ENCODE measurements around the gene SPAG16. TPM values are rescaled to one million over a fixed set of nuclear protein-coding genes. Genes with fewer than 3 reads are reported as not detected.
A peak's percentile ranks its signal among the peaks of the same experiment; 100 is the strongest.

The SPAG16 gene
- polyA plus RNA-seq, 1 donor, result 53.7 TPM

GRCh38 chr2:213847316-213847715 lies 563.1 kb downstream of the SPAG16 start:
- Histone ChIP-seq H3K4me3 (ENCODE audit: low read length) (no peak overlapping the region), H3K27ac (ENCODE audit: low read length) (no peak overlapping the region), H3K27me3 (ENCODE audit: control insufficient read depth, insufficient read depth, low read length) (no peaks in the 10 kb centered on the region), H3K9me3 (ENCODE audit: control insufficient read depth, low read depth, low read length) (no peaks in the 10 kb centered on the region), H3K36me3 (ENCODE audit: control insufficient read depth, insufficient read depth, low read length) (no peaks in the 10 kb centered on the region), H3K4me1 (ENCODE audit: control insufficient read depth, insufficient read depth, low read length) (no peaks in the 10 kb centered on the region)
- WGBS (ENCODE audit: insufficient coverage, low lambda C conversion rate), result 100% methylated on average over 1 of the region's 3 CpGs
- no peak for DNase-seq

- H3K9me3 ChIP-seq (ENCODE audit: control insufficient read depth, low read depth, low read length), result no peaks in the 10 kb centered on the region
- H3K4me1 ChIP-seq (ENCODE audit: control insufficient read depth, insufficient read depth, low read length), result no peaks in the 10 kb centered on the region
- H3K27me3 ChIP-seq (ENCODE audit: control insufficient read depth, insufficient read depth, low read length), result no peaks in the 10 kb centered on the region
- no peak for DNase-seq
- no peaks in the 10 kb centered on the region for H3K36me3 ChIP-seq (ENCODE audit: control insufficient read depth, insufficient read depth, low read length)
- H3K4me3 ChIP-seq (ENCODE audit: low read length), result no peak overlapping the region
- H3K27ac ChIP-seq (ENCODE audit: low read length), result no peak overlapping the region
- 43% methylated on average over 2 of the region's 4 CpGs for WGBS (ENCODE audit: insufficient coverage, low lambda C conversion rate)
Observed at GRCh38 chr2:213848631-213849030, 564.4 kb downstream of the SPAG16 start.

DNA sequence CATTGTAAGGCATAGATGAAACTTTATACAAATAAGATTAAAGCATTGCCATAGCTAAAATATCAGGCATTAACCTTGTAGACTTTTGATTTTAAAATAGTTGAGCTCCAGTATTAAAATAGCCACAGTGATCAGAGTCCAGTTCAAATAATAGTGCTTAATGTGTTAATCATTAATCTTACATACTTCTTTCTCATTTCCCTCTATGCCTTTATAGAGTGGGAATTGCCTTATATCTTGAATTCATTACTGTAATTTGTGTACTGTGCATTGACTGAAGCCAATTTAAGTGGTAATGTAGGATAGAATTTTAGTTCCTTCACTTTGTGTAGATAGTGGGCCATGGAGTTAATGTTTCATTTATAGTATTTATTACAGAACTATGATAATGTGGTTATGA lies 577.4 kb downstream of the SPAG16 start:
- Histone ChIP-seq H3K4me3 (ENCODE audit: low read length) (no peak overlapping the region), H3K27me3 (ENCODE audit: control insufficient read depth, insufficient read depth, low read length) (no peaks in the 10 kb centered on the region), H3K4me1 (ENCODE audit: control insufficient read depth, insufficient read depth, low read length) (no peaks in the 10 kb centered on the region), H3K36me3 (ENCODE audit: control insufficient read depth, insufficient read depth, low read length) (no peaks in the 10 kb centered on the region), H3K9me3 (ENCODE audit: control insufficient read depth, low read depth, low read length) (no peaks in the 10 kb centered on the region), H3K27ac (ENCODE audit: low read length) (no peak overlapping the region)
- DNase-seq, result peak in 1 of 2 donors; percentile 7

- Histone ChIP-seq H3K4me1 (ENCODE audit: control insufficient read depth, insufficient read depth, low read length) (no peaks in the 10 kb centered on the region), H3K27me3 (ENCODE audit: control insufficient read depth, insufficient read depth, low read length) (no peaks in the 10 kb centered on the region), H3K9me3 (ENCODE audit: control insufficient read depth, low read depth, low read length) (no peaks in the 10 kb centered on the region), H3K4me3 (ENCODE audit: low read length) (no peak overlapping the region), H3K36me3 (ENCODE audit: control insufficient read depth, insufficient read depth, low read length) (no peaks in the 10 kb centered on the region), H3K27ac (ENCODE audit: low read length) (no peak overlapping the region)
- no peak for DNase-seq
- 40% methylated on average over 1 of the region's 7 CpGs for WGBS (ENCODE audit: insufficient coverage, low lambda C conversion rate)
Observed at GRCh38 chr2:213862407-213863076, 578.3 kb downstream of the SPAG16 start.

- WGBS (ENCODE audit: insufficient coverage, low lambda C conversion rate), result 100% methylated on average over 1 of the region's 3 CpGs
Observed at GRCh38 chr2:213863541-213863940, 579.3 kb downstream of the SPAG16 start.

DNA sequence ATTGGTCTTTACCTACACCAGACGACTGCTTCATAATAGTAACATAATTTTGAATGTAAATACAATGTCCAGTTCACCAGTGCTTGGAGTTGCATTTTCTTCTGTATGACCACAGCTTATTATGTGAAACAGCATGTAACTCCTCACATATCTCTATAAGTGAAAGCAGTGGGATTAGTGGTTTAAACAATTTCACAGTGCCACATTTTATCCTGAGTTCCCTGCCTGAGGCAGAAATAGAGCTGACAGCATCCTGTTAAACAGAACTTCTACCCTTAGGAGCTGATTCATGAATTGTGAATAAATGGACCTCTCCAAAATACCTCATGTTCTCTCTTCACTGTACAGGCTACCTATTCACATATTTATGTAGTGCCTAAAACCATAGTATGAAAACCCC lies 584.3 kb downstream of the SPAG16 start:
- Histone ChIP-seq H3K9me3 (ENCODE audit: control insufficient read depth, low read depth, low read length) (no peaks in the 10 kb centered on the region), H3K27me3 (ENCODE audit: control insufficient read depth, insufficient read depth, low read length) (no peaks in the 10 kb centered on the region), H3K27ac (ENCODE audit: low read length) (no peak overlapping the region), H3K4me1 (ENCODE audit: control insufficient read depth, insufficient read depth, low read length) (no peaks in the 10 kb centered on the region), H3K4me3 (ENCODE audit: low read length) (no peak overlapping the region), H3K36me3 (ENCODE audit: control insufficient read depth, insufficient read depth, low read length) (no peaks in the 10 kb centered on the region)
- no peak for DNase-seq
- no CpG with 5 or more reads among the region's 1 CpG for WGBS (ENCODE audit: insufficient coverage, low lambda C conversion rate)

More at GRCh38 chr2:213863541-213863940, 579.3 kb downstream of the SPAG16 start:
- no peaks in the 10 kb centered on the region for H3K9me3 ChIP-seq (ENCODE audit: control insufficient read depth, low read depth, low read length)
- H3K27ac ChIP-seq (ENCODE audit: low read length), result no peak overlapping the region
- DNase-seq, result no peak
- no peaks in the 10 kb centered on the region for H3K4me1 ChIP-seq (ENCODE audit: control insufficient read depth, insufficient read depth, low read length)
- no peaks in the 10 kb centered on the region for H3K36me3 ChIP-seq (ENCODE audit: control insufficient read depth, insufficient read depth, low read length)
- no peak overlapping the region for H3K4me3 ChIP-seq (ENCODE audit: low read length)
- H3K27me3 ChIP-seq (ENCODE audit: control insufficient read depth, insufficient read depth, low read length), result no peaks in the 10 kb centered on the region

DNA sequence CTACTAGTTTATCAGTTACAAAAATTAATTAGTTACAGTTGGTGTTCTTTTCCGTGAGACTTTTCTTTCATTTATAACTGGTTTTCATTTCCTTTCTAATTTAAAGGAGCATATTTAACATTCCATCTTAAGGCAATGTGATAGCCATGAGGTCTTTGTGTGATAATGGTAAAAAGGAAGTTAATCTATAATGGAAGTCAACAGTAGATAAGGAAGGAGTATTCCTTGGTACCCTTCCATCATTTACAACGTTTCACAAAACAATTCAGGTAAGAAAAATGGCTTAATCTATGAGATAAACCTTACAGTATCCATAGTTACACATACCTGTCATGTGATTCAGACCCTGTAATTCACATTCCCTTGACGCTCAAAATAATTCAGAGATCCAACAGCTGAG lies 601.2 kb downstream of the SPAG16 start:
- no peak for DNase-seq
- 63% methylated on average over 1 of the region's 3 CpGs for WGBS (ENCODE audit: insufficient coverage, low lambda C conversion rate)
- no peak overlapping the region for H3K27ac ChIP-seq (ENCODE audit: low read length)
- no peaks in the 10 kb centered on the region for H3K9me3 ChIP-seq (ENCODE audit: control insufficient read depth, low read depth, low read length)
- no peaks in the 10 kb centered on the region for H3K27me3 ChIP-seq (ENCODE audit: control insufficient read depth, insufficient read depth, low read length)
- H3K4me1 ChIP-seq (ENCODE audit: control insufficient read depth, insufficient read depth, low read length), result no peaks in the 10 kb centered on the region
- no peak overlapping the region for H3K4me3 ChIP-seq (ENCODE audit: low read length)
- H3K36me3 ChIP-seq (ENCODE audit: control insufficient read depth, insufficient read depth, low read length), result no peaks in the 10 kb centered on the region

GRCh38 chr2:213914510-213914909 lies 630.2 kb downstream of the SPAG16 start:
- DNase-seq, result no peak
- Histone ChIP-seq H3K36me3 (ENCODE audit: control insufficient read depth, insufficient read depth, low read length) (no peaks in the 10 kb centered on the region), H3K4me1 (ENCODE audit: control insufficient read depth, insufficient read depth, low read length) (no peaks in the 10 kb centered on the region), H3K27ac (ENCODE audit: low read length) (no peak overlapping the region), H3K27me3 (ENCODE audit: control insufficient read depth, insufficient read depth, low read length) (no peaks in the 10 kb centered on the region), H3K4me3 (ENCODE audit: low read length) (no peak overlapping the region), H3K9me3 (ENCODE audit: control insufficient read depth, low read depth, low read length) (peaks cover 3% of the 10 kb centered on the region)
- 0% methylated on average over 1 of the region's 1 CpG for WGBS (ENCODE audit: insufficient coverage, low lambda C conversion rate)

DNA sequence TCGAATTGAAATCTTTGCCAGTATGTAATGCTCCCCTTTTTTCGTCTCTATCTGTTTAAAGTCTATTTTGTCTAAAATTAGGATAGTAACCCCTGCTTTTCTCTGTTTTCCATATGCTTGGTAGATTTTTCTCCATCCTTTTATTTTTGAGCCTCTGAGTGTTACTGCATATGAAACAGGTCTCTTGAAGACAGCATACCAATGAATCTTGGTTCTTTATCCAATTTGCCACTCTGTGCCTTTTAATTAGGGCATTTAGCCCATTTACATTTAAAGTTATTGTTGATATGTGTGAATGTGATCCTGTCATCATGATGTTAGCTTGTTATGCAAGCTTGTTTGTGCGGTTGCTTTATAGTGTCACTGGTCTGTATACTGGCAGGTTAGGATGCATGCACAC lies 635.8 kb downstream of the SPAG16 start:
- DNase-seq, result no peak
- Histone ChIP-seq H3K9me3 (ENCODE audit: control insufficient read depth, low read depth, low read length) (peaks cover 13% of the 10 kb centered on the region), H3K36me3 (ENCODE audit: control insufficient read depth, insufficient read depth, low read length) (no peaks in the 10 kb centered on the region), H3K27ac (ENCODE audit: low read length) (no peak overlapping the region), H3K4me3 (ENCODE audit: low read length) (no peak overlapping the region), H3K4me1 (ENCODE audit: control insufficient read depth, insufficient read depth, low read length) (no peaks in the 10 kb centered on the region), H3K27me3 (ENCODE audit: control insufficient read depth, insufficient read depth, low read length) (no peaks in the 10 kb centered on the region)
- 100% methylated on average over 1 of the region's 3 CpGs for WGBS (ENCODE audit: insufficient coverage, low lambda C conversion rate)

DNA sequence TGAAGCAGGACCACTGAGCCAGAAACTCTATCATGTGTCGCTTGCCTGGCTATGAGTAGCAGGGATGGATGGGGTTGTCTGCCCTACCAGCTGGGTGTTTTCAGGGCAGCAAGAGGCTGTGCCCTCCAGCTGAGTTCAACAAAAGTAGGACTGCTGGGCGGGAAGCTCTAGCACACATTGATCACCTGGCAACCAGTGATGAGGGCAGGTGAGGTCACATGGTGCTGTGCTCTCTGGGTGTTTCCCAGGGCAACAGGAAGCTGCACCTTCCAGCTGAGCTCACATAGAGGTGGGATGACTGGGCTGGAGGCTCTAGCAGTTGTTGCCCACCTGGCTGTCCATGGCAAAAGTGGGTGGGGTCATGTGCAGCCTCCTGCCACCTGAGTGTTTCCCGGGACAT lies 639.3 kb downstream of the SPAG16 start:
- WGBS (ENCODE audit: insufficient coverage, low lambda C conversion rate), result no CpG with 5 or more reads among the region's 3 CpGs
- Histone ChIP-seq H3K4me1 (ENCODE audit: control insufficient read depth, insufficient read depth, low read length) (no peaks in the 10 kb centered on the region), H3K36me3 (ENCODE audit: control insufficient read depth, insufficient read depth, low read length) (no peaks in the 10 kb centered on the region), H3K4me3 (ENCODE audit: low read length) (no peak overlapping the region), H3K27ac (ENCODE audit: low read length) (no peak overlapping the region), H3K27me3 (ENCODE audit: control insufficient read depth, insufficient read depth, low read length) (no peaks in the 10 kb centered on the region), H3K9me3 (ENCODE audit: control insufficient read depth, low read depth, low read length) (peaks cover 13% of the 10 kb centered on the region)
- peak in 1 of 2 donors; percentile 6 for DNase-seq

DNA sequence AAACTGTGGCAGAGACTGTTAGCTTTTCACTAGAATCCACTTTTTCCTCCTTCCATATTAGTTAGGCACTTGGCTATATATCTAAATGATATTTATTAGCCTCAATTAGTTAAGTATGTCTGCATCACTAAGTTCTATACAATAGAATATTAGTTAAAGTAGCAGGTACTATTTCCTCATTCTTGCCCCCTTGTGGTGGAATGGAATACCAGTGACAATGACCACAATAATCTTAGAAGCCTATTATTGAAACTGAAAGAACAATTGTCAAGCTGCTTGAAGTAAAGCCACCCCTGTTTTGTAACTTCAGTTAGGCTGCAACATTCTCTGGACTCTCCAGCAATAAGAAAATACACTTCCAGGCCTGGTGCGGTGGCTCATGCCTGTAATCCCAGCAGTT lies 650.3 kb downstream of the SPAG16 start:
- DNase-seq, result peak in 1 of 2 donors; percentile 15
- Histone ChIP-seq H3K36me3 (ENCODE audit: control insufficient read depth, insufficient read depth, low read length) (no peaks in the 10 kb centered on the region), H3K4me1 (ENCODE audit: control insufficient read depth, insufficient read depth, low read length) (no peaks in the 10 kb centered on the region), H3K27me3 (ENCODE audit: control insufficient read depth, insufficient read depth, low read length) (no peaks in the 10 kb centered on the region), H3K4me3 (ENCODE audit: low read length) (no peak overlapping the region), H3K9me3 (ENCODE audit: control insufficient read depth, low read depth, low read length) (no peaks in the 10 kb centered on the region), H3K27ac (ENCODE audit: low read length) (no peak overlapping the region)
- no CpG with 5 or more reads among the region's 1 CpG for WGBS (ENCODE audit: insufficient coverage, low lambda C conversion rate)

All from large intestine (tissue), 3 donors.